Fibroblast of skin of right biceps (primary cell): ENCODE results near the gene OPHN1.
"Not testable (repeated sequence)": the region's sequence is repeated elsewhere in the genome, so short reads cannot be mapped to it uniquely, and the experiment has no call there.

Source experiments
- DNase-seq: peaks from one replicate; pipeline ENCODE4 v3.0.0-alpha.2; 2013

Gene OPHN1

GRCh38 chrX:68132749-68133148 lies 300.5 kb downstream of the OPHN1 start:
- no peak for DNase-seq

GRCh38 chrX:68121835-68122234 lies 311.5 kb downstream of the OPHN1 start:
- no peak for DNase-seq

DNA sequence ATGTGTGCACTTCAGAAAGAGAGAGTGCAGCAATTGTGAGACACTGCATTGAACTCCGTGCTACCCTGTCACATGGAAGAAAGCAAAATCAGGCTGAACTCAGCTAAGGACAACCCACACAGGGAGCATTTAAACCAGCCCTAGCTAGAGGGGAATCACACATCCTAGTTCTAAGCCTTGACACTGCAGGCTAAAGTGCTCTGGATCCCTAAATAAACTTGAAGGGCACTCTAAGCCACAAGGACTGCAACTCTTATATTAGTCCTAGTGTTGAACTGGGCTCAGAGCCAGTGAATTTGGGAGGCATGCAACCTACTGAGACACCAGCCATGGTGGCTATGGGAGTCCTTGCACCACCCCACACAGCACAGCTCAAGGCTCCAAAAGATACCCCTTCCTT lies 311.9 kb downstream of the OPHN1 start:
- DNase-seq, result no peak

DNA sequence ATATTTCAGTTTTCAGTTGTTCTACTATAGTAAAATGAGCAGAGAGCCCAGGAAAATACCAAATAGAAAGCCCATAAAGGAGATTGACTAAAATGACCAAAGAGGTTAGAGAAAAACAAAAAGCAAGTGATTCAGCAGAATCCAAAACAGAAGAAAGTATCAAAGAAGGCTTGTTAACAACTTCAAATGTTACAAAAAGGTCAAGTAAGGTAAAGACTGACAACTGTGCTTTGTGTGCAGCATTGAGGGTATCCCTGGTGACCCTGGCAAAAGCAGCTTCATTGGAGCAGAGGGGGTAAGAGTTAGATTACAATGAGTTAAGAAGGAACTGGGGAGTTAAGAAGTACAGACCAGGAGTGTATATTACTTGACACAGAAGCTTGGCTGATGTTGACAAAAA lies 317.9 kb downstream of the OPHN1 start:
- DNase-seq, result no peak

GRCh38 chrX:68114573-68115129 lies 318.6 kb downstream of the OPHN1 start:
- no peak for DNase-seq

GRCh38 chrX:68113837-68114572 lies 319.3 kb downstream of the OPHN1 start:
- no peak for DNase-seq

- DNase-seq, result no peak
Observed at GRCh38 chrX:68112321-68112720, 321.0 kb downstream of the OPHN1 start.

- DNase-seq, result no peak
Observed at GRCh38 chrX:68109162-68109561, 324.1 kb downstream of the OPHN1 start.

- DNase-seq, result no peak
Observed at GRCh38 chrX:68098431-68098830, 334.9 kb downstream of the OPHN1 start.

GRCh38 chrX:68090266-68090665 lies 343.0 kb downstream of the OPHN1 start:
- DNase-seq, result no peak

DNA sequence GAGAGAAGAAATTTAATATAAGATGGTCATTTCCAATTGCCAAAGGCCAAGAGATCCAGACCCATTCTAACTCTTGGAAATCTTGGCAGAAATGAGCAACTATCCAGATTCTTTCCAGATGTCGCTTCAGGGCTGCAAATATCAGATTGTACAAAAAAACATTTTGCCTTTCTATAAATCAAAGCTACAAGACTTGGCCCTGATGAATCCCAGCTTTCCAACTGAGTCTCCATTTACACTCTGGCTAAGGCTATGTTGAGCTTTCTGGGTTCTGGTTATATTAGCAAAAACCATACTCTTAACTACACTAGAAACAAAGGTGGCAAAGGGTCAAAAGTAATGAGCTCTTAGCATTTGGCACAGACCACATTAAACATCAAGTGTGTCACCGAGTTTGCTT lies 345.8 kb downstream of the OPHN1 start:
- DNase-seq, result no peak

DNA sequence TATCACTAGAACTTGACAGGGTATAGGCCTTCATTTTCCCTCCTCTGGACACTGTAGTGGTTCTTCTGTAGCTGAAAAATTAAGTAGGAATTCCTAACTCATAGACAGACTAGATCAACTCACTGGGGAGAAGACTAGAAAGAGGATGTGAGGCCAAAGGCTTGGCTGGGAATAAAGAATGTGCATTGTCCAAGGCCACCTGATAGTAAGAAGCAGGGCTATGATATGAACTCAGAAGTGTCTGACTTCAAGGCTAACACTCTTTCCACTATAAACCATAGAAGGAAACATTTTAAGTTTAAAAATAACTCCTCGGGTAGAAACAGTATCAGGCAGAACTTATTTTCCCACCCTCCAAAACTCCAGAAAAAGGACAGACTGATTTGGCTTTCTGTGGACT lies 346.6 kb downstream of the OPHN1 start:
- DNase-seq, result no peak

DNA sequence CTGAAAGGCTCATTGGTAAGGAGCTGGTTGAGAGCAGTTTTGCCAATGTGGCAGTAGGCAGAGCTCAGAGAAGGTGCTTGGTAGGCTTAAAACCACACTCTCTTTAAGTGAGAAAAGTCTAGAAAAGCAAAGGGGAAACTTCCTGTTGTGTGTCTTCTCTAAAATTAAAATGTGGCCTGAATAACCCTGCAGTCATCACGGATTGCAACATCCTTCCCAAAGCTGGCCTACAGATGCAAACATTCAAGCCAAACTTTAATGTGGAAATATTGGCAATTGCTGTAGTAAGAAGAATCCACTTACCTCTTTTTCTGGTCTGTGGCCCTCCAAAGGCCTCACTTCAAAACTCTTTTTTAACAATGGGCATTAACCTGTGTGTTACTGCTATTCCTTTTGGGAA lies 348.5 kb downstream of the OPHN1 start:
- peak; percentile 37 for DNase-seq

DNA sequence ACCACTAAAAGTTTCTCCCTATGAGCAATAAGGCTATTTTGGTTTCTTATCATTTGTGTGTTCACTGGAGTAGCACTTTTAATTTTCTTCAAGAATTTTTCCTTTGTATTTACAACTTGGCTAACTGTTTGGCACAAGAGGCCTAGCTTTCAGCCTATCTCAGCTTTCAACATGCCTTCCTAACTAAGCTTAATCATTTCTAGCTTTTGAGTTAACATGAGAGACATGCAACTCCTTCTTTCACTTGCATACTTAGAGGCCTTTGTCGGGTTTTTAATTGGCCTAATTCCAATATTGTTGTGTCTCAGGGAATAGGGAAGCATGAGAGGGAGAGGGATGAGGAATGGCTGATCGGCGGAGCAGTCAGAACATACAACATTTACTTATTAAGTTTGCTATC lies 349.8 kb downstream of the OPHN1 start:
- DNase-seq, result peak; percentile 50

DNA sequence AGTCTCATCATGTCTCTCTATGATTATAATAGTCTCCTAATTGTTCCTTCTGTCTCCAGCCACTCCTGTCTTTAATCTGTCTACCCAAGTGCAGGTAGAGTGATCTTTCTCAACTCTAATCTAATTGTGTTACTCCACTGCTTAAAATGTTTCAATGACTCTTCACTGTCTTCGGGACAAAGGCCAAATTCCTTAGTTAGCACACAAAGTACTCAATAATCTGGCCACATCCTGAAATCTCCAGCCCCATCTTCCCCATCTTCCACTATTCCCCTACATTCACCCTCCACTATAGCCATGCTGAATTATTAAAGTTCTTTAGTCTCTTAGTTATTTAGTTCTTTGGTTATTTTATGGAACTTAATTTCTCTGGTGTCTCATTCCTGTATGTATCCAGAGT lies 353.3 kb downstream of the OPHN1 start:
- no peak for DNase-seq

GRCh38 chrX:68078801-68079200 lies 354.5 kb downstream of the OPHN1 start:
- not testable (repeated sequence) for DNase-seq

- no peak for DNase-seq
Observed at GRCh38 chrX:68077378-68077777, 355.9 kb downstream of the OPHN1 start.

DNA sequence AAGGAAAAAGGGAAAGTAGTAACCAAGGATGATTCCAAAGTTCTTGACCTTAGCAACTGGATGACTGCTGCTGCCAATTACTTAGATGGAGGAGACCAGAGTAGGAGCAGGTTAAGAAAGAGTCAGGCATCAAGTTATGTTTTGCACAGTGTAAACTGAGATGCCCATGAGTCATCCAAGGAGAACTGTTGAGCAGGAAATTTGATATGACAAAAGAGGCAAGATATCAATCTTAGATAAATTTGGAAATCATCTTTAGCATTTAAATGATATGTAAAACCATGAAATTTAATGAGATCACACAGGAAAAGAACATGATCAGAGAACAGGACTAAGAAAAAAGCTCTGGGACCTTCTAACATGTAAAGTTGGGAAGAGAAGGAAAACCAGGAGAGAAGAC lies 361.3 kb downstream of the OPHN1 start:
- peak; percentile 34 for DNase-seq

DNA sequence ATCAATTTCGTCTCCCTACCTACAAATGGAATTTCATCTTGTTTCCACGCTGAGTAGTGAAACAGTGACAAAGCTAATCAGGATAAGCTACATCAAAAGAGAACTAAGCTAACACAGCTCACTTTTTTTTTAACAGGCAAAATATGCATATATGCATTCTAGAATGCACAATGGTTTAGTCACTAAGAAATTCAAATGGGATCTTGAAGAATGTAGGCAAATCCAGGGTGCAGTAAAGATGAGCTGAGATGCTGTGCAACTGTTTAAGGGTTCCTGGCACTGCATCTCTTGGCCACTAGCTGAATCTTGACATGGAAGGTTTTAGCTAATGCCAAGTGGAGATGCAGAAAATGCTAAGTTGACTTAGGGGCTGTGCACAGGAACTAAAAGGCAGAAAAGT lies 363.2 kb downstream of the OPHN1 start:
- not testable (repeated sequence) for DNase-seq

- DNase-seq, result no peak
Observed at GRCh38 chrX:68061206-68061535, 372.1 kb downstream of the OPHN1 start.

- peak; percentile 18 for DNase-seq
Observed at GRCh38 chrX:68060506-68061205, 372.6 kb downstream of the OPHN1 start.

- peak; percentile 12 for DNase-seq
Observed at GRCh38 chrX:68059469-68059868, 373.8 kb downstream of the OPHN1 start.

DNA sequence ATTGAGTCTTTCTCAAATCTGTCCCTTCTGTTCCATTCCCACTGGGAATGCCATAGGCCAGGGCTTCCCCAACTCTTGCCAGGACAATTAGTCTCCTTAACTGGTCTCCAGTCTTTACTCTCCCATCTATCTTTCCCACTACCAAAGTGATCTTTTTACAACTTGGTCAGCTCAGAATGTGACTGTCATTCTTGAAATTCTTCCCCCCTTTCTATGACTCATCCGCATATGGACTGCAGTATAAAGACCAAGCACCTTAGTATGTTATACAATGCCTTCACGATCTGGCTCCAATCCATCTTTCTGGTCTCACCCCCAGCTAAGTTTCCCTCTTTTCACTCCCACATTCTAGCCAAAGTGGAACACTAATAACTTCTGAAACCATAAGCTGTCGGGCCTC lies 383.8 kb downstream of the OPHN1 start:
- DNase-seq, result peak; percentile 29

- no peak for DNase-seq
Observed at GRCh38 chrX:68048774-68049173, 384.5 kb downstream of the OPHN1 start.
